ENCODE results near the gene ZNF583.

The ZNF583 gene

GRCh38 chr19:56474308-56474707 is 70.2 kb downstream of the ZNF583 start:
- no peak for DNase-seq (ENCODE audit: low read depth)

GRCh38 chr19:56476093-56476492 is 72.0 kb downstream of the ZNF583 start:
- DNase-seq (ENCODE audit: low read depth) = no peak
